ENCODE data around the gene RPTOR.

- no peak for TF ChIP-seq CTCF (IDR thresholded peaks at IDR 0.05; ENCODE audit: borderline replicate concordance, extremely low read depth, low read length, poor library complexity, severe bottlenecking)
- no peak for TF ChIP-seq EZH2 (IDR thresholded peaks at IDR 0.05; ENCODE audit: borderline replicate concordance, low read depth, low read length, severe bottlenecking)
Observed at GRCh38 chr17:80955078-80955477, 410.4 kb downstream of the RPTOR start.
